Measurements from ENCODE around the gene CLIC4. TPM values are rescaled to one million over a fixed set of nuclear protein-coding genes. Genes with fewer than 3 reads are reported as not detected.

Gene CLIC4
- total and polyA plus RNA-seq, 4 donors: 15.0 to 40.7 (median 28.4) TPM

DNA sequence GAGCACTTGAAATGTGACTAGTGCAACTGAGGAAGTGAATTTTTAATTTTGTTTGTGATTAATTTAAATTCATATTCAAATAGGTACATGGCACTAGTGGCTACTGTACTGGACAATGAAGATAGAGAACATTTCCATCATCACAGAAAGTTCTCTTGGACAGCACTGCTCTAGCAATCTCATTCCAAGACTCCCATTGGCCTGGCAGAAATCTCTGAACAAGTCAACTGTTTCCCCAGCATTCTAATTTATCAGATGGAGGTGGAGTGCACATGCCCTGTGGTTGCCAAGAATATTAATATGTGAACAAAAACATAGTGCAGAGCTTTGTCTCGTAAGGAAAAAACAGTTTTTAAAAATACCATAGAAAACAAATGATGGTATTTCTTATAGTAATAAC lies 81.3 kb downstream of the CLIC4 start (continued):
- TF ChIP-seq YY1 (IDR thresholded peaks at IDR 0.05): no peak
- no peak for TF ChIP-seq HNF4G (IDR thresholded peaks at IDR 0.05)
- TF ChIP-seq FOXA2 (IDR thresholded peaks at IDR 0.05): no peak
- no peak for TF ChIP-seq SP1 (IDR thresholded peaks at IDR 0.05)
- TF ChIP-seq NR2F2 (IDR thresholded peaks at IDR 0.05): no peak
- TF ChIP-seq GABPA (IDR thresholded peaks at IDR 0.05 in 1 of 2, conservative IDR thresholded peaks at IDR 0.05 in 1 of 2): no peak
- TF ChIP-seq RXRA (IDR thresholded peaks at IDR 0.05): no peak

DNA sequence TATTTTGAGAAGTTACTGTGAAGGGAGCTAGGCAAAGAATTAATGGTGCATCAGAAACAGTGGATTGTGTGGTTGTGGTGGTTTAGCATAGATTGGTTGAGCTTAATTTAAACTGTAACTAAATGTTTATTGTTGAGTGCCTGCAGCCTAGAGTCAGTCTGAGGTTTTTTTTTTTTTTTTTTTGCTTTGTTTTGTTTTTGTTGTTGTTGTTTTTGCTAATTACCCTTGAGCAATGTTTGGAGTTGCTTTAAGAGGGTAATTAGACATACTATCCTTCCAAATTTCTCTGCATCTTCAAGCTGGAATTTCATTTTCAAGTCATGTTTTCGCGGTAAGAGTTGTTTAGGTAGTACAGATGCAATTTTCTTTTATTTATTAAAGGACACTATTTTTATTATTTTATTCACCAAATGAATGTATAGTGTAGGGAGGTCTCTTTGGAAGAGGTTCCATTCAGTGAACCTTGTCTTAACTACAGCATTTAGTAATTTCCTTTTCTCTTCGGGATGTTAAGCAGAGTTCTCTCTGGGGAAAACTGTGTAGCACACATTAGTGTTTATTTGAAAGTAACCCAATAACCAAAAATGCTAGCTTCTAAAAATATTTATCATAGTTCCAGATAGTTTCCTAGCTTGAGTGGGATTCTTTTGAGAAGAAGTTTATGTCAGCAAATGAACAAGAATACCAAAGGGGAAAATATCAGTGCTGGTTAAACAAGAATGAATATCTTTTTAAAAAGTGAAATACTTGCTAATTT lies 82.3 kb downstream of the CLIC4 start:
- 85% methylated on average over 3 of the region's 3 CpGs for WGBS
- Histone ChIP-seq H3K9ac (ENCODE audit: low read depth in 1 of 2, low read length in 2 of 2) (no peak overlapping the region), H3K27me3 (ENCODE audit: control insufficient read depth in 4 of 4, insufficient read depth in 4 of 4, low read length in 3 of 4) (no peaks in the 10 kb centered on the region), H3K4me1 (ENCODE audit: control insufficient read depth in 4 of 4, insufficient read depth in 4 of 4, low read length in 3 of 4) (peaks cover 4 to 47% (median 26%) of the 10 kb centered on the region in 4 donors), H3K4me3 (ENCODE audit: low read depth in 1 of 3, low read length in 3 of 3) (no peak overlapping the region), H3K9me3 (ENCODE audit: control insufficient read depth in 4 of 4, low read length in 3 of 4) (no peaks in the 10 kb centered on the region), H3K36me3 (ENCODE audit: control insufficient read depth in 4 of 4, insufficient read depth in 3 of 4, low read depth in 1 of 4, low read length in 3 of 4) (peaks cover 0 to 8% (median 0%) of the 10 kb centered on the region in 4 donors), H3K27ac (ENCODE audit: low read depth in 1 of 2, low read length in 2 of 2) (no peak overlapping the region)
- DNase-seq (ENCODE audit: low spot score): no peak
- TF ChIP-seq GABPA (IDR thresholded peaks at IDR 0.05 in 1 of 2, conservative IDR thresholded peaks at IDR 0.05 in 1 of 2) (no peak), RAD21 (IDR thresholded peaks at IDR 0.05) (peak in 1 of 2 donors; percentile 5), FOXA1 (IDR thresholded peaks at IDR 0.05) (no peak)
- TF ChIP-seq, protein P1, sequence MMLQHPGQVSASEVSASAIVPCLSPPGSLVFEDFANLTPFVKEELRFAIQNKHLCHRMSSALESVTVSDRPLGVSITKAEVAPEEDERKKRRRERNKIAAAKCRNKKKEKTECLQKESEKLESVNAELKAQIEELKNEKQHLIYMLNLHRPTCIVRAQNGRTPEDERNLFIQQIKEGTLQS (IDR thresholded peaks at IDR 0.05): no peak
- TF ChIP-seq, protein P2, sequence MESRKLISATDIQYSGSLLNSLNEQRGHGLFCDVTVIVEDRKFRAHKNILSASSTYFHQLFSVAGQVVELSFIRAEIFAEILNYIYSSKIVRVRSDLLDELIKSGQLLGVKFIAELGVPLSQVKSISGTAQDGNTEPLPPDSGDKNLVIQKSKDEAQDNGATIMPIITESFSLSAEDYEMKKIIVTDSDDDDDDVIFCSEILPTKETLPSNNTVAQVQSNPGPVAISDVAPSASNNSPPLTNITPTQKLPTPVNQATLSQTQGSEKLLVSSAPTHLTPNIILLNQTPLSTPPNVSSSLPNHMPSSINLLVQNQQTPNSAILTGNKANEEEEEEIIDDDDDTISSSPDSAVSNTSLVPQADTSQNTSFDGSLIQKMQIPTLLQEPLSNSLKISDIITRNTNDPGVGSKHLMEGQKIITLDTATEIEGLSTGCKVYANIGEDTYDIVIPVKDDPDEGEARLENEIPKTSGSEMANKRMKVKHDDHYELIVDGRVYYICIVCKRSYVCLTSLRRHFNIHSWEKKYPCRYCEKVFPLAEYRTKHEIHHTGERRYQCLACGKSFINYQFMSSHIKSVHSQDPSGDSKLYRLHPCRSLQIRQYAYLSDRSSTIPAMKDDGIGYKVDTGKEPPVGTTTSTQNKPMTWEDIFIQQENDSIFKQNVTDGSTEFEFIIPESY (IDR thresholded peaks at IDR 0.05): no peak

DNA sequence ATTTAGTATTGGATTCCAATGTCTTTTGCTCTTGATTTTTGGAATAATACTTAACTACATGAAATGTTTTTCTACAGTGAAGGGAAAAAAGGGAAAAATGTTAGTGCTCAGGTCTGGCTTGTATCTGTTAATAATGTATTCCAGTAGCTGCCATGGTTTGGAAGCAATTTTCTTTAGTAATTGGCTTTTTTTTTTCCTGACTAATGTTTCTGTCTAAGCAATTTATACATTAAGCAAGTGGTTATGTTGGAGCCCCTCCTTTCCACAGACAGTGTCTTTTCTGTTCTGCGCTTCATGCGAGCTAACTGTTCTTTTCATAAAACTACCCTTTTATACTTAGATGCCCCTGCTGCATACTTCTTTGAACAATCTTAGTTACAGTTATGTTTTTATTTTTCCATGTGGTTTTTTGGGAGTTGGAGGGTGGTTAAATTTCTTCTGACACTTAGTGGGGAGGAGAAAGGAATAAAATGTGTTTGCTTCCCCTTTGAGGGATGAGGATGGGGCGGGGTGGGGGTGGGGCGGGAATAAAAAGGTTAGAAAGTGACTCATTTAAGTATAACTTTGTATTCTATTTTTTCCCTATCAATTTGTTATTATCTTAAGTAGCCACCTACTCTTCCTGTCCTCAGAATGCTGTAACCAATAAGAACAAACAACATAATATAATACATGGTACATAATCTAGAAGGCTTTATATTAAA lies 83.1 kb downstream of the CLIC4 start:
- Histone ChIP-seq H3K4me3 (ENCODE audit: low read depth in 1 of 3, low read length in 3 of 3) (no peak overlapping the region), H3K27ac (ENCODE audit: low read depth in 1 of 2, low read length in 2 of 2) (no peak overlapping the region), H3K36me3 (ENCODE audit: control insufficient read depth in 4 of 4, insufficient read depth in 3 of 4, low read depth in 1 of 4, low read length in 3 of 4) (peaks cover 0 to 8% (median 0%) of the 10 kb centered on the region in 4 donors), H3K9me3 (ENCODE audit: control insufficient read depth in 4 of 4, low read length in 3 of 4) (no peaks in the 10 kb centered on the region), H3K9ac (ENCODE audit: low read depth in 1 of 2, low read length in 2 of 2) (no peak overlapping the region), H3K4me1 (ENCODE audit: control insufficient read depth in 4 of 4, insufficient read depth in 4 of 4, low read length in 3 of 4) (peaks cover 4 to 43% (median 26%) of the 10 kb centered on the region in 4 donors), H3K27me3 (ENCODE audit: control insufficient read depth in 4 of 4, insufficient read depth in 4 of 4, low read length in 3 of 4) (no peaks in the 10 kb centered on the region)
- WGBS: 89% methylated on average over 4 of the region's 4 CpGs
- DNase-seq (ENCODE audit: low spot score): no peak
- TF ChIP-seq, protein P2 (IDR thresholded peaks at IDR 0.05): no peak
- TF ChIP-seq GABPA (IDR thresholded peaks at IDR 0.05 in 1 of 2, conservative IDR thresholded peaks at IDR 0.05 in 1 of 2) (no peak), RXRA (IDR thresholded peaks at IDR 0.05) (no peak), EGR1 (IDR thresholded peaks at IDR 0.05; ENCODE audit: low read depth in 2 of 2) (no peak), JUND (IDR thresholded peaks at IDR 0.05) (no peak), RAD21 (IDR thresholded peaks at IDR 0.05) (no peak), FOXA1 (IDR thresholded peaks at IDR 0.05) (no peak), TAF1 (conservative IDR thresholded peaks at IDR 0.05) (no peak), SP1 (IDR thresholded peaks at IDR 0.05) (no peak)
- TF ChIP-seq, protein P1 (IDR thresholded peaks at IDR 0.05): no peak
- TF ChIP-seq, protein P3, sequence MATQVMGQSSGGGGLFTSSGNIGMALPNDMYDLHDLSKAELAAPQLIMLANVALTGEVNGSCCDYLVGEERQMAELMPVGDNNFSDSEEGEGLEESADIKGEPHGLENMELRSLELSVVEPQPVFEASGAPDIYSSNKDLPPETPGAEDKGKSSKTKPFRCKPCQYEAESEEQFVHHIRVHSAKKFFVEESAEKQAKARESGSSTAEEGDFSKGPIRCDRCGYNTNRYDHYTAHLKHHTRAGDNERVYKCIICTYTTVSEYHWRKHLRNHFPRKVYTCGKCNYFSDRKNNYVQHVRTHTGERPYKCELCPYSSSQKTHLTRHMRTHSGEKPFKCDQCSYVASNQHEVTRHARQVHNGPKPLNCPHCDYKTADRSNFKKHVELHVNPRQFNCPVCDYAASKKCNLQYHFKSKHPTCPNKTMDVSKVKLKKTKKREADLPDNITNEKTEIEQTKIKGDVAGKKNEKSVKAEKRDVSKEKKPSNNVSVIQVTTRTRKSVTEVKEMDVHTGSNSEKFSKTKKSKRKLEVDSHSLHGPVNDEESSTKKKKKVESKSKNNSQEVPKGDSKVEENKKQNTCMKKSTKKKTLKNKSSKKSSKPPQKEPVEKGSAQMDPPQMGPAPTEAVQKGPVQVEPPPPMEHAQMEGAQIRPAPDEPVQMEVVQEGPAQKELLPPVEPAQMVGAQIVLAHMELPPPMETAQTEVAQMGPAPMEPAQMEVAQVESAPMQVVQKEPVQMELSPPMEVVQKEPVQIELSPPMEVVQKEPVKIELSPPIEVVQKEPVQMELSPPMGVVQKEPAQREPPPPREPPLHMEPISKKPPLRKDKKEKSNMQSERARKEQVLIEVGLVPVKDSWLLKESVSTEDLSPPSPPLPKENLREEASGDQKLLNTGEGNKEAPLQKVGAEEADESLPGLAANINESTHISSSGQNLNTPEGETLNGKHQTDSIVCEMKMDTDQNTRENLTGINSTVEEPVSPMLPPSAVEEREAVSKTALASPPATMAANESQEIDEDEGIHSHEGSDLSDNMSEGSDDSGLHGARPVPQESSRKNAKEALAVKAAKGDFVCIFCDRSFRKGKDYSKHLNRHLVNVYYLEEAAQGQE (IDR thresholded peaks at IDR 0.05): no peak
